HEK293T (cell line): ENCODE results near the gene ZNF445.

Source experiments
- CTBP1 ChIP-seq: fragments of 450-650 bp; IDR thresholded peaks from 2 replicates; pipeline ENCODE4 v1.6.1; 2016; ENCODE audit warnings: borderline replicate concordance
- FOXA1 ChIP-seq: fragments of 450-650 bp; IDR thresholded peaks from 2 replicates; pipeline ENCODE4 v1.6.1; 2016; ENCODE audit warnings: mild to moderate bottlenecking
- FOXK2 ChIP-seq: fragments of 450-650 bp; IDR thresholded peaks from 2 replicates; pipeline ENCODE4 v1.6.1; 2016; ENCODE audit warnings: mild to moderate bottlenecking
- FOXM1 ChIP-seq: fragments of 450-650 bp; IDR thresholded peaks from 2 replicates; pipeline ENCODE4 v1.6.1; 2017; ENCODE audit warnings: mild to moderate bottlenecking, borderline replicate concordance
- SUZ12 ChIP-seq: fragments of 450-650 bp; IDR thresholded peaks from 2 replicates; pipeline ENCODE4 v1.6.1; 2016; ENCODE audit warnings: mild to moderate bottlenecking
- ZNF384 ChIP-seq: fragments of 450-650 bp; IDR thresholded peaks from 2 replicates; pipeline ENCODE4 v1.6.1; 2016

DNA sequence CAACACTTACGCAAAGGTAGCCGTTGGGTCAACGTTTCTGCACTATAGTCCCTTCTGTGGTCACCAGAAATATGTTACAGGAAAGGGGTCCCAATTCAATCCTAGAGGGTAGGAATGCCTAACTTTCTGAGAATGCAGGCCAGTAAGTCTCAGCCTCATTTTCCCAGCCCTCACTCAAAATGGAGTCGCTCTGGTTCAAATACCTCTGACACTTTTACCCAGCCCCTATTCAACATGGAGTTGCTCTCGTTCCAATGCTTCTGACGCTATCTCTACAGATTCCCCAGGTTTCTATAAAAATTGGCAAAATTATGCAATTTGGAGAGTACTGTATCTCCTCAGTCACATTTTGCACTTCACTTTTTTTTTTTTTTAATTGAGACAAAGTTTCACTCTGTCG, 39.7 kb downstream of the ZNF445 start:
- no peak for TF ChIP-seq CTBP1
- TF ChIP-seq ZNF384, result no peak
- no peak for TF ChIP-seq FOXA1
- no peak for TF ChIP-seq FOXK2
- no peak for TF ChIP-seq SUZ12
- TF ChIP-seq FOXM1, result no peak
